Body of pancreas (tissue), 4 donors: Measurements from ENCODE around the gene RARB.

Source experiments
- CTCF ChIP-seq, 7 experiments: fragments of 450-650 bp in 4 of 7; fragments of 200-600 bp in 3 of 7; sonication (generic) in 3 of 7; IDR thresholded peaks; one replicate each; pipeline ENCODE4 v1.5.1; 2016 to 2019; ENCODE audit warnings: antibody characterized with exemption in 7 of 7
- POLR2A ChIP-seq, 3 donors: fragments of 450-650 bp; IDR thresholded peaks; one replicate each; pipeline ENCODE4 v1.6.1; 2016; ENCODE audit warnings: antibody characterized with exemption in 3 of 3, mild to moderate bottlenecking in 2 of 3

- TF ChIP-seq CTCF (IDR thresholded peaks at IDR 0.05) (no peak), POLR2A (IDR thresholded peaks at IDR 0.05) (no peak)
Observed at GRCh38 chr3:25430287-25430934, 2.3 kb downstream of the RARB start.
